OCI-LY1 (cell line): ENCODE measurements around the gene OR7A10.

ENCODE experiments used
- H2AFZ ChIP-seq: fragments of 200-600 bp; sonication (generic), shearing (Covaris generic); 2 replicates; pipeline ENCODE4 v1.6.0; 2014; ENCODE audit warnings: antibody characterized with exemption, mild to moderate bottlenecking, low read length
- H3F3A ChIP-seq: fragments of 200-600 bp; sonication (generic), shearing (Covaris generic); 2 replicates; pipeline ENCODE4 v1.6.0; 2014; ENCODE audit warnings: mild to moderate bottlenecking, antibody characterized with exemption, low read length, moderate library complexity; ENCODE audit not compliant: insufficient read depth
- H3K27ac ChIP-seq: fragments of 200-600 bp; sonication (generic); 2 replicates; pipeline ENCODE4 v1.5.1; 2014; ENCODE audit warnings: low read length, mixed run types, mild to moderate bottlenecking, low read depth; ENCODE audit not compliant: poor library complexity, severe bottlenecking
- H3K27me3 ChIP-seq: fragments of 200-600 bp; sonication (generic); 2 replicates; pipeline ENCODE4 v1.6.0; 2014; ENCODE audit warnings: antibody characterized with exemption, mild to moderate bottlenecking, low read length, moderate library complexity; ENCODE audit not compliant: insufficient read depth
- H3K36me3 ChIP-seq: fragments of 200-600 bp; sonication (generic); 2 replicates; pipeline ENCODE4 v1.6.1; 2014; ENCODE audit warnings: mild to moderate bottlenecking, antibody characterized with exemption, low read length, moderate library complexity, mixed read lengths; ENCODE audit not compliant: insufficient read depth
- H3K4me1 ChIP-seq: fragments of 200-600 bp; sonication (generic); 2 replicates; pipeline ENCODE4 v1.5.1; 2014; ENCODE audit warnings: mild to moderate bottlenecking, low read length, moderate library complexity; ENCODE audit not compliant: insufficient read depth, severe bottlenecking
- H3K4me2 ChIP-seq: fragments of 200-600 bp; sonication (generic), shearing (Covaris generic); 2 replicates; pipeline ENCODE4 v1.6.1; 2014; ENCODE audit warnings: low read length
- H3K4me3 ChIP-seq: fragments of 200-600 bp; sonication (generic); 2 replicates; pipeline ENCODE4 v1.5.1; 2014; ENCODE audit warnings: low read length, low read depth, mild to moderate bottlenecking, mixed read lengths; ENCODE audit not compliant: poor library complexity, severe bottlenecking
- H3K79me2 ChIP-seq: fragments of 200-600 bp; shearing (Covaris generic); 2 replicates; pipeline ENCODE4 v1.6.1; 2016; ENCODE audit warnings: mixed run types, low read length, mixed read lengths; ENCODE audit not compliant: insufficient read depth
- H3K9ac ChIP-seq: fragments of 200-600 bp; sonication (generic), shearing (Covaris generic); 2 replicates; pipeline ENCODE4 v1.6.1; 2014; ENCODE audit warnings: mild to moderate bottlenecking, low read length, mixed read lengths
- H3K9me2 ChIP-seq: fragments of 200-600 bp; sonication (generic), shearing (Covaris generic); 2 replicates; pipeline ENCODE4 v1.6.1; 2014; ENCODE audit warnings: low read depth, mild to moderate bottlenecking, low read length, mixed read lengths
- H3K9me3 ChIP-seq: fragments of 200-600 bp; shearing (Covaris generic); 2 replicates; pipeline ENCODE4 v1.6.1; 2014; ENCODE audit warnings: low read length, mixed read lengths
- H4K20me1 ChIP-seq: fragments of 200-600 bp; sonication (generic), shearing (Covaris generic); 2 replicates; pipeline ENCODE4 v1.6.0; 2016; ENCODE audit warnings: mild to moderate bottlenecking, low read length; ENCODE audit not compliant: insufficient read depth
- EZH2 ChIP-seq: fragments of 200-600 bp; sonication (generic), shearing (Covaris generic); IDR thresholded peaks from 2 replicates; pipeline ENCODE4 v1.8.0; 2017; ENCODE audit warnings: borderline replicate concordance, mixed run types, mild to moderate bottlenecking, antibody characterized with exemption, low read length, moderate library complexity, mixed read lengths
- TF ChIP-seq, protein P1 (sequence below): fragments of 200-600 bp; sonication (generic), shearing (Covaris generic); IDR thresholded peaks from 2 replicates; pipeline ENCODE4 v1.5.1; 2017; ENCODE audit warnings: mild to moderate bottlenecking, antibody characterized with exemption, low read length, moderate library complexity, mixed read lengths

Gene OR7A10

DNA sequence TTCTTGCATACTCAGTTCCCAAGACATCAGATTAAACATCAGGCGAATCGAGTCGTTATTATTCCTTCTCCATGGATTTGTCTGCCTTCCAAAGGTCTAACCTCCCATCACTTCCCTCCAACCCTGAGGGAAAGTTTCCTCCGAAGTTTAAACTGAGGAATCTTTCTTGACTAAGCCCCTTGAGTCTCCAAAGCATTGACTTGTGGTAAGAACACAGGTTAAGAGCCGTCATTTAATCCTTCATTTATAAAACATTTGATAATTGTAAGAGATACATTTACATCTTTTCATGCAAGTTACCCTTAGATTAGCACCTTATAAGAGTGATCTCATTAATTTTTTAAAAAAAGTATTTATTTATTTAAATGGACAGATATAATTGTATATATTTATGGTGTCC is at the start of gene OR7A10:
Gene OR7A10, minus strand, starts transcription at position 101 of the 400 bp plus-strand sequence. CDS start 7,045 bp downstream, outside the sequence.
- Histone ChIP-seq H3K4me1 (no peaks in the 10 kb centered on the region), H2AFZ (no peak within 1 kb of the TSS), H3K36me3 (no peaks in the 10 kb centered on the region), H3K79me2 (no peaks in the 10 kb centered on the region), H3K9me2 (no peaks in the 10 kb centered on the region), H3K9ac (no peak within 1 kb of the TSS), H3K9me3 (no peaks in the 10 kb centered on the region), H3K4me3 (no peak within 1 kb of the TSS), H3F3A (no peaks in the 10 kb centered on the region), H3K27ac (no peak within 1 kb of the TSS), H4K20me1 (no peaks in the 10 kb centered on the region), H3K4me2 (no peak within 1 kb of the TSS), H3K27me3 (no peaks in the 10 kb centered on the region)
- no peak for TF ChIP-seq EZH2
- TF ChIP-seq, protein P1, sequence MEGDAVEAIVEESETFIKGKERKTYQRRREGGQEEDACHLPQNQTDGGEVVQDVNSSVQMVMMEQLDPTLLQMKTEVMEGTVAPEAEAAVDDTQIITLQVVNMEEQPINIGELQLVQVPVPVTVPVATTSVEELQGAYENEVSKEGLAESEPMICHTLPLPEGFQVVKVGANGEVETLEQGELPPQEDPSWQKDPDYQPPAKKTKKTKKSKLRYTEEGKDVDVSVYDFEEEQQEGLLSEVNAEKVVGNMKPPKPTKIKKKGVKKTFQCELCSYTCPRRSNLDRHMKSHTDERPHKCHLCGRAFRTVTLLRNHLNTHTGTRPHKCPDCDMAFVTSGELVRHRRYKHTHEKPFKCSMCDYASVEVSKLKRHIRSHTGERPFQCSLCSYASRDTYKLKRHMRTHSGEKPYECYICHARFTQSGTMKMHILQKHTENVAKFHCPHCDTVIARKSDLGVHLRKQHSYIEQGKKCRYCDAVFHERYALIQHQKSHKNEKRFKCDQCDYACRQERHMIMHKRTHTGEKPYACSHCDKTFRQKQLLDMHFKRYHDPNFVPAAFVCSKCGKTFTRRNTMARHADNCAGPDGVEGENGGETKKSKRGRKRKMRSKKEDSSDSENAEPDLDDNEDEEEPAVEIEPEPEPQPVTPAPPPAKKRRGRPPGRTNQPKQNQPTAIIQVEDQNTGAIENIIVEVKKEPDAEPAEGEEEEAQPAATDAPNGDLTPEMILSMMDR = no peak

DNA sequence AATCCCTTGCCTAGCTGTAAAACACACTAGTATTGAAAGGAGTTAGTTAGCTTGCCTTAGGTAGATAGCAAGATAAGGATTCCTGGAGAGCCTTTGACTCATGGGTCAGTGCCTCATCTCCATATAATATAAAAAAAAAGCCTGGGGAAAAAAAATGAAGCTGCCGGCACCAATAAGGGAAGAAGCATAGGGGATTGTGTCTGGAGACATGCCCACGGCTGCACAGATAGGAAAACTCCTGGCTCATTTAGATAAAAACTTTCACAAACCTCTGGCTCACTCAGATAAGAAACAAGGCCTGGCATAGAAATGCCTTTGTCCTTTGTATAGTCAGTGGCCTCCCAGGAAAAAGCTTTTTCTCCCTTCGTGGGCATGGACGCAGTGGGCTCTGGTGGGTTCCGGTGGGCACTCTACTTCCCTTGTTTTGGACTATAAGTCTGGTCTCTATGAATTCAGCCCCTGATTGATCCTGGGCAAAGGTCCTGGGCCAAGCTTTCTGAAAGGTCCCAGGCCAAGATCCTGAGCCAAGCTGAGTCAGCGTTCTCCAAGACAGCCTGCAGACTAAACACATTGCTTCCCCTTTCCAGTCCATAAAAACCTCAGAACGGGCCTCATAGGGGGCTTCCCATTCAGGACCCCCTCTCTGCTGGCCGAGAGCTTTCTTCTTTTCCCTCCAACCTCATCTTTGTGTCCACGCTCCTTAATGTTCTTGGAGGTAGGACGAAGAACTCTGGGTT is 42.1 kb upstream of the OR7A10 start:
- no peaks in the 10 kb centered on the region for H3K27me3 ChIP-seq
- H3K4me2 ChIP-seq = no peak overlapping the region
- H3K4me1 ChIP-seq = no peaks in the 10 kb centered on the region
- H3F3A ChIP-seq = no peaks in the 10 kb centered on the region
- H3K36me3 ChIP-seq = no peaks in the 10 kb centered on the region
- H3K9me2 ChIP-seq = no peaks in the 10 kb centered on the region
- no peak overlapping the region for H2AFZ ChIP-seq
- no peak overlapping the region for H3K4me3 ChIP-seq
- H3K27ac ChIP-seq = no peak overlapping the region
- no peaks in the 10 kb centered on the region for H3K79me2 ChIP-seq
- H3K9ac ChIP-seq = no peak overlapping the region
- no peak for TF ChIP-seq EZH2
- TF ChIP-seq, protein P1 = no peak
- H4K20me1 ChIP-seq = no peaks in the 10 kb centered on the region
- H3K9me3 ChIP-seq = 0 out of 2 replicates have a peak, but pooled peaks cover 2% of the 10 kb centered on the region

DNA sequence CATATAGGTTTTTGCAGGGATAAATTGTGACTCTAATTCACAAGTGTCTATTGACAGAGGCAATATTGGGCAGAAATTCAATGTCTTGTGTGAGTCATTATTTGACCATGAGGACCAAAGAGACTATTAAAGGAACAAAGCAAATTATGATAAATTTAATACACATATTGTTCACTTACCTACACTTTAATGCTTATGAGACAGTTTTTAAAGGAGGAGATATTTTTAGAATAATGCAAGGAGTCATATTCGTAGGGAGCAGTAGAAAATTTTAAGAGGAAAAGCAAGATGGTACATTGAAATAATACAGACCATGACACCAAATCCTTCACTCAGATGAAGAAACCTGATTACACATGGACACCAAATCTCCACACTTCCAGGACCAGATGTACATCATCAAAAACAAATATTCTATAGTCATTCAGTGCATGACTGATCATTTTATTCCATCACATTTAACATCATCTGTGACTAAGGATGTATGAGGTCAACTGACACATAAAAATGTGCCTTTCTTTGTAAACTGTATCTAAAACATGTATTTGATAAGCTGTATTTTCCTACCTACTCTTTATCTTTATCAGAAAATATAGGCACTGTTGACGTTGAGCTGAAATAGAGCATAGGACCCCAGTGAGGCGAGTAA is 41.4 kb upstream of the OR7A10 start:
- Histone ChIP-seq H3K27me3 (no peaks in the 10 kb centered on the region), H3K79me2 (no peaks in the 10 kb centered on the region), H3F3A (no peaks in the 10 kb centered on the region), H3K4me3 (no peak overlapping the region), H3K4me2 (no peak overlapping the region), H4K20me1 (no peaks in the 10 kb centered on the region), H3K27ac (no peak overlapping the region), H2AFZ (no peak overlapping the region), H3K9ac (no peak overlapping the region), H3K9me3 (0 out of 2 replicates have a peak, but pooled peaks cover 2% of the 10 kb centered on the region), H3K9me2 (no peaks in the 10 kb centered on the region), H3K36me3 (no peaks in the 10 kb centered on the region), H3K4me1 (no peaks in the 10 kb centered on the region)
- TF ChIP-seq, protein P1 = no peak
- TF ChIP-seq EZH2 = no peak
